ENCODE measurements around the gene HIPK1. TPM values are rescaled to one million over a fixed set of nuclear protein-coding genes. Genes with fewer than 3 reads are reported as not detected.

HIPK1 gene
- total and polyA plus RNA-seq, 2 experiments from 2014 or later, result 8.7 to 31.6 TPM

GRCh38 chr1:113886417-113887401 lies 42.4 kb upstream of the HIPK1 start:
- Histone ChIP-seq H3K9me3 (ENCODE audit: low read depth) (no peaks in the 10 kb centered on the region), H3K4me2 (no peak overlapping the region), H3K27ac (peak overlapping the region; percentile 35), H3K79me2 (no peaks in the 10 kb centered on the region), H3K36me3 (replicated peaks; ENCODE audit: insufficient read depth, low read depth) (no peaks in the 10 kb centered on the region), H3K4me3 (no peak overlapping the region), H3K27me3 (no peaks in the 10 kb centered on the region), H3K9me2 (replicated peaks; ENCODE audit: insufficient read depth) (no peaks in the 10 kb centered on the region), H2AFZ (no peak overlapping the region), H3K4me1 (ENCODE audit: insufficient read depth) (no peaks in the 10 kb centered on the region), H4K20me1 (ENCODE audit: insufficient read depth, poor library complexity, severe bottlenecking) (no peaks in the 10 kb centered on the region)
- TF ChIP-seq CTCF (IDR thresholded peaks at IDR 0.05; ENCODE audit: poor library complexity), result no peak
- no peak for TF ChIP-seq EZH2 (IDR thresholded peaks at IDR 0.05; ENCODE audit: borderline replicate concordance)
- no peak for TF ChIP-seq EZH2phosphoT487 (IDR thresholded peaks at IDR 0.05; ENCODE audit: low read depth, severe bottlenecking, unreplicated experiment)
- DNase-seq (ENCODE audit: low spot score), result no peak
- 87% methylated on average over 17 of the region's 17 CpGs for WGBS (ENCODE audit: low lambda C conversion rate, missing lambda C conversion rate)

DNA sequence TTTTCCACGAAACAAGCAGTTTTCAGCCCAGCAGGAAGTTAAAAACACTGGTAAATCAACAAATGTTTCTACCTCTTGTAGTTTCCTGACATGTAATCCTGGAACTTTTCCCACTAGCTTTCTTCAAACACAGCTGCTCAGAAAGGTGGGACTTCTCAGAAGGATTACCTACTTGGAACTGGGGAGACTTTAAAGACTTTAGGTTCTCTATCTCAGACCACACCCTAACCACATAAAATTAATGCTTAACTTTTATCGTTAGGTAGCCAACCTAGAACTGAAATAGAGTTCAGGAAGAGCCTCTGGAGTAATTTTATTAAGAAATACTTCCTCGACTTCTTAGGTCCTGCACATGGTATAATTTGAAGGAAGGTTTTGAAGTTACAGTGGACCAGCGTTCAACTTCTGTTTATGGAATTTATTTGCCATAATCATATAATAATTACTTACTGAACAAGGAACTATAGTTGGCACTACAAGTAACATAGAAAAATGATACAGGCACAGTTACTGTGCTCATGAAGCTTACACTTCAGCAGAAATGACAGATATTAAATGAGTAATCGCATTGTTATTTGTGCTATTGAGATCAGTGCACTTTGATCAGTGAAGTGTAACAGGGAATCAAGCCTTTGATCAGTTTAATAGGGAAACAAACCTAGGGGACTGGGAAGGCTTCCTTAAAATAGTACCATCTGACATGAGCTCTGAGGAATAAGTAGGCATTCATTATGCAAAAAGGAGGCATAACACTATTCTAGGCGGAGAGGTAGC lies 41.5 kb upstream of the HIPK1 start, which contains the start of gene BCL2L15:
BCL2L15 (minus strand) TSS at position 180 of the 774 bp plus-strand sequence. CDS start 206 bp downstream, outside the sequence.
- Histone ChIP-seq H2AFZ (no peak within 1 kb of the TSS), H3K4me2 (no peak within 1 kb of the TSS), H4K20me1 (ENCODE audit: insufficient read depth, poor library complexity, severe bottlenecking) (no peaks in the 10 kb centered on the region), H3K79me2 (no peaks in the 10 kb centered on the region), H3K27me3 (no peaks in the 10 kb centered on the region), H3K4me1 (ENCODE audit: insufficient read depth) (no peaks in the 10 kb centered on the region), H3K9me3 (ENCODE audit: low read depth) (no peaks in the 10 kb centered on the region), H3K36me3 (replicated peaks; ENCODE audit: insufficient read depth, low read depth) (no peaks in the 10 kb centered on the region), H3K4me3 (no peak within 1 kb of the TSS), H3K27ac (peak within 1 kb of the TSS; percentile 35), H3K9me2 (replicated peaks; ENCODE audit: insufficient read depth) (no peaks in the 10 kb centered on the region)
- no peak for TF ChIP-seq CTCF (IDR thresholded peaks at IDR 0.05; ENCODE audit: poor library complexity)
- TF ChIP-seq EZH2phosphoT487 (IDR thresholded peaks at IDR 0.05; ENCODE audit: low read depth, severe bottlenecking, unreplicated experiment), result no peak
- TF ChIP-seq EZH2 (IDR thresholded peaks at IDR 0.05; ENCODE audit: borderline replicate concordance), result no peak
- DNase-seq (ENCODE audit: low spot score), result no peak
- 76% methylated on average over 6 of the region's 6 CpGs for WGBS (ENCODE audit: low lambda C conversion rate, missing lambda C conversion rate)

DNA sequence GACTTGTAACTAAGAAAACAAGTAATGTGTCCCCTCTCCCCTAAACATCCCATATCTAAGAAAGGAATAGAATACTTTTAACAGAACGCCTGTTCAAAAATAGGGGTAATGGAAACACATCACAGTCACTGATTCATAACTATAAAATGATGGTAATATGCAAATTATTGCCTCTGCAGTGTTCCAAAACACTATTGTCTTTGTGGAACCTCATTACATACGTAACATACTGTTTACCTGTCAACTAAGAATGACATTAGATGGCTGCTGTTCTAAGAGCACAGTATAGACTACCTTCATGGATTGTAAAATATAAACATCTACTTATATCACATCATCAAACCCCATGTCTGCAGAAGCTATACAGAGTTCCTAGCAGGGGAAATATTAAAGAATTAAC lies 38.3 kb upstream of the HIPK1 start:
- Histone ChIP-seq H3K4me2 (no peak overlapping the region), H3K27me3 (no peaks in the 10 kb centered on the region), H3K27ac (no peak overlapping the region), H3K4me1 (ENCODE audit: insufficient read depth) (no peaks in the 10 kb centered on the region), H3K79me2 (no peaks in the 10 kb centered on the region), H3K36me3 (replicated peaks; ENCODE audit: insufficient read depth, low read depth) (no peaks in the 10 kb centered on the region), H4K20me1 (ENCODE audit: insufficient read depth, poor library complexity, severe bottlenecking) (no peaks in the 10 kb centered on the region), H3K9me2 (replicated peaks; ENCODE audit: insufficient read depth) (no peaks in the 10 kb centered on the region), H3K9me3 (ENCODE audit: low read depth) (no peaks in the 10 kb centered on the region), H3K4me3 (no peak overlapping the region), H2AFZ (no peak overlapping the region)
- 73% methylated on average over 2 of the region's 2 CpGs for WGBS (ENCODE audit: low lambda C conversion rate, missing lambda C conversion rate)
- DNase-seq (ENCODE audit: low spot score), result no peak
- no peak for TF ChIP-seq EZH2phosphoT487 (IDR thresholded peaks at IDR 0.05; ENCODE audit: low read depth, severe bottlenecking, unreplicated experiment)
- no peak for TF ChIP-seq CTCF (IDR thresholded peaks at IDR 0.05; ENCODE audit: poor library complexity)
- TF ChIP-seq EZH2 (IDR thresholded peaks at IDR 0.05; ENCODE audit: borderline replicate concordance), result no peak

All from hepatocyte (in vitro differentiated cells).